ENCODE data around the gene NDUFB8. TPM values are rescaled to one million over a fixed set of nuclear protein-coding genes. Genes with fewer than 3 reads are reported as not detected.
A peak's percentile ranks its signal among the peaks of the same experiment; 100 is the strongest.

Gene NDUFB8
- polyA plus RNA-seq, 1 donor, result 206 TPM

DNA sequence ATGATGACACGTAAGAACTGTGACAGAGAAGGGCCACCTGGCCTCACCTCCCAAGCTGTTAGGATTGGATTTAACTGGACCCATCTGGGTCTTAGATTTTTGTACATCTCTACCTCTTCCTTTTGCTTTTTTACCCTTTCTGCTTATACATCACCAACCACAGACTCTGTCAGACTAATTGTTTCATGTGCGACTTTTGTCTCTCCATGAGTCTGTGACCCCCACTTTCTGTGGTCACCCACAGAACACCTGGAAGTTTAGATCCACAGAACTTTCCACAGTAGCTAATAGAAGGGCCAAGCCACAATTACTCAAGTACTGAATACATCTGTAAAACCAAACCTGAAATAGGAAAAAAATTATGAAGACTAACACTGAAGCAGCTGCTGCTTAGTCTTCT is 33.1 kb downstream of the NDUFB8 start:
- no peak for DNase-seq
- no peaks in the 10 kb centered on the region for H3K27me3 ChIP-seq (ENCODE audit: control insufficient read depth, insufficient read depth, low read length)
- no peaks in the 10 kb centered on the region for H3K4me1 ChIP-seq (ENCODE audit: control insufficient read depth, insufficient read depth, low read length)
- no peak overlapping the region for H3K27ac ChIP-seq (ENCODE audit: low read length)
- no peaks in the 10 kb centered on the region for H3K9me3 ChIP-seq (ENCODE audit: control insufficient read depth, low read depth, low read length)
- H3K4me3 ChIP-seq (ENCODE audit: low read length), result no peak overlapping the region
- peaks cover 46% of the 10 kb centered on the region for H3K36me3 ChIP-seq (ENCODE audit: control insufficient read depth, insufficient read depth, low read length)
- WGBS (ENCODE audit: insufficient coverage, low lambda C conversion rate), result 100% methylated on average over 1 of the region's 2 CpGs

DNA sequence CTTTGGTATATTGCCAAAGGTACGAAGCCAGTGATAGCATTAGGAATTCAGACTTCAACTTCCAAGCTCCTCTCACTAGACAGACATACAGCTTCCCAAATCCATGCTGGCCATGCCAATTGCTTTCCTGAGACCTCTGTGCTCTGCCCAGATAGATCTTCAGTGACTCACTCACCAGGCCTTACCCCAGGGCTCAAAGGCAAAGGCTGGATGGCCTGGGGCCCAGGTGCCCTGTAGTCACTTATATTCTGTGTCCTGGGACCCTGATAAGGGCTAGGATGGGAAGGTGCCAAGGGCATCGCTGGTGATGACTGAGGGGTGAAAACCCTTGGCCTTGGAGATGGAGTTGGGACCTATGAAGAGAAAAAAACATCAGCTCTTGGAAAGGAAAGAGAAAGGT is 39.1 kb downstream of the NDUFB8 start:
- H3K4me3 ChIP-seq (ENCODE audit: low read length), result no peak overlapping the region
- no peak for DNase-seq
- H3K4me1 ChIP-seq (ENCODE audit: control insufficient read depth, insufficient read depth, low read length), result no peaks in the 10 kb centered on the region
- peaks cover 20% of the 10 kb centered on the region for H3K36me3 ChIP-seq (ENCODE audit: control insufficient read depth, insufficient read depth, low read length)
- no peak overlapping the region for H3K27ac ChIP-seq (ENCODE audit: low read length)
- H3K9me3 ChIP-seq (ENCODE audit: control insufficient read depth, low read depth, low read length), result no peaks in the 10 kb centered on the region
- WGBS (ENCODE audit: insufficient coverage, low lambda C conversion rate), result 100% methylated on average over 1 of the region's 2 CpGs
- H3K27me3 ChIP-seq (ENCODE audit: control insufficient read depth, insufficient read depth, low read length), result no peaks in the 10 kb centered on the region

GRCh38 chr10:100489396-100489795 is 40.3 kb downstream of the NDUFB8 start:
- no peak for DNase-seq
- Histone ChIP-seq H3K4me3 (ENCODE audit: low read length) (no peak overlapping the region), H3K27ac (ENCODE audit: low read length) (no peak overlapping the region), H3K27me3 (ENCODE audit: control insufficient read depth, insufficient read depth, low read length) (no peaks in the 10 kb centered on the region), H3K36me3 (ENCODE audit: control insufficient read depth, insufficient read depth, low read length) (peaks cover 20% of the 10 kb centered on the region), H3K9me3 (ENCODE audit: control insufficient read depth, low read depth, low read length) (no peaks in the 10 kb centered on the region), H3K4me1 (ENCODE audit: control insufficient read depth, insufficient read depth, low read length) (no peaks in the 10 kb centered on the region)
- WGBS (ENCODE audit: insufficient coverage, low lambda C conversion rate), result no CpG with 5 or more reads among the region's 5 CpGs

GRCh38 chr10:100487529-100487928 is 42.1 kb downstream of the NDUFB8 start:
- Histone ChIP-seq H3K4me3 (ENCODE audit: low read length) (no peak overlapping the region), H3K27me3 (ENCODE audit: control insufficient read depth, insufficient read depth, low read length) (peaks cover 4% of the 10 kb centered on the region), H3K27ac (ENCODE audit: low read length) (no peak overlapping the region), H3K36me3 (ENCODE audit: control insufficient read depth, insufficient read depth, low read length) (peaks cover 20% of the 10 kb centered on the region), H3K9me3 (ENCODE audit: control insufficient read depth, low read depth, low read length) (no peaks in the 10 kb centered on the region), H3K4me1 (ENCODE audit: control insufficient read depth, insufficient read depth, low read length) (peaks cover 11% of the 10 kb centered on the region)
- no peak for DNase-seq
- 83% methylated on average over 1 of the region's 6 CpGs for WGBS (ENCODE audit: insufficient coverage, low lambda C conversion rate)

DNA sequence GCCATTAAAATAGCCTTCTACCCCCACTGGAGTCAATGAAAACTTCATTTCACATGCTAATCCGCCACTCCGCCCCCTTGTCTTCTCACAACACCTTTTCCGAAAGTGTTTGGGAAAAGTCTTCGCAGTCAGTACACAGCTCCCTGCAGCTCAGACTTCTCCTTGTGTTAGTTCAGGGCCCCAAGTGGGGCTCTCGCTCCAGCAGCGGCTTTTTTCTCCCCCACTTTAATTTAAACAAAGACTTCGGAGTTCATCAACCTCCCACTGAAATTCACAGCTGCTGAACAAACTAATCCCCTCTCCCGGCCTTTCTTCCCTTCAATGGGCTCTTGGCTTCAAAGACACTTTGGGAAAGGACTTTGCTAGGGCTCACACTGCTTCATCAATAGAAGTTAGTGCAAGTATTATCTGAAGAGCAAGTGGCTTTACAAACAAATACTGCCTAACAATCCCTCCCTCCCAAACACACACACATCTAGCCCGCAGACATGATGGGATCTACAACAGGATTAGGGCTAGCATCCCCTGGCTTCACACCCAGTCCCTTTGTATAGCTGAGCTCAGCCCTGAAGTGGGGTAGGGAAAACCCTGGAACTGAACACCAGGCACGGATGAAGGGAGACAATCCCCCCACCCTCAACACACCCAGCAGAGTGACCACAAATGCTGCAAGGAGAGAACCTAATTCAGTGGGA is 43.7 kb downstream of the NDUFB8 start:
- no peak overlapping the region for H3K27ac ChIP-seq (ENCODE audit: low read length)
- DNase-seq, result no peak
- H3K9me3 ChIP-seq (ENCODE audit: control insufficient read depth, low read depth, low read length), result no peaks in the 10 kb centered on the region
- peaks cover 9% of the 10 kb centered on the region for H3K27me3 ChIP-seq (ENCODE audit: control insufficient read depth, insufficient read depth, low read length)
- peaks cover 20% of the 10 kb centered on the region for H3K36me3 ChIP-seq (ENCODE audit: control insufficient read depth, insufficient read depth, low read length)
- H3K4me3 ChIP-seq (ENCODE audit: low read length), result no peak overlapping the region
- peaks cover 20% of the 10 kb centered on the region for H3K4me1 ChIP-seq (ENCODE audit: control insufficient read depth, insufficient read depth, low read length)
- no CpG with 5 or more reads among the region's 10 CpGs for WGBS (ENCODE audit: insufficient coverage, low lambda C conversion rate)

- Histone ChIP-seq H3K27me3 (ENCODE audit: control insufficient read depth, insufficient read depth, low read length) (peaks cover 11% of the 10 kb centered on the region), H3K27ac (ENCODE audit: low read length) (no peak overlapping the region), H3K36me3 (ENCODE audit: control insufficient read depth, insufficient read depth, low read length) (peaks cover 17% of the 10 kb centered on the region), H3K9me3 (ENCODE audit: control insufficient read depth, low read depth, low read length) (no peaks in the 10 kb centered on the region), H3K4me1 (ENCODE audit: control insufficient read depth, insufficient read depth, low read length) (peaks cover 23% of the 10 kb centered on the region), H3K4me3 (ENCODE audit: low read length) (no peak overlapping the region)
- DNase-seq, result no peak
- WGBS (ENCODE audit: insufficient coverage, low lambda C conversion rate), result 0% methylated on average over 1 of the region's 8 CpGs
Observed at GRCh38 chr10:100485366-100485765, 44.3 kb downstream of the NDUFB8 start.

DNA sequence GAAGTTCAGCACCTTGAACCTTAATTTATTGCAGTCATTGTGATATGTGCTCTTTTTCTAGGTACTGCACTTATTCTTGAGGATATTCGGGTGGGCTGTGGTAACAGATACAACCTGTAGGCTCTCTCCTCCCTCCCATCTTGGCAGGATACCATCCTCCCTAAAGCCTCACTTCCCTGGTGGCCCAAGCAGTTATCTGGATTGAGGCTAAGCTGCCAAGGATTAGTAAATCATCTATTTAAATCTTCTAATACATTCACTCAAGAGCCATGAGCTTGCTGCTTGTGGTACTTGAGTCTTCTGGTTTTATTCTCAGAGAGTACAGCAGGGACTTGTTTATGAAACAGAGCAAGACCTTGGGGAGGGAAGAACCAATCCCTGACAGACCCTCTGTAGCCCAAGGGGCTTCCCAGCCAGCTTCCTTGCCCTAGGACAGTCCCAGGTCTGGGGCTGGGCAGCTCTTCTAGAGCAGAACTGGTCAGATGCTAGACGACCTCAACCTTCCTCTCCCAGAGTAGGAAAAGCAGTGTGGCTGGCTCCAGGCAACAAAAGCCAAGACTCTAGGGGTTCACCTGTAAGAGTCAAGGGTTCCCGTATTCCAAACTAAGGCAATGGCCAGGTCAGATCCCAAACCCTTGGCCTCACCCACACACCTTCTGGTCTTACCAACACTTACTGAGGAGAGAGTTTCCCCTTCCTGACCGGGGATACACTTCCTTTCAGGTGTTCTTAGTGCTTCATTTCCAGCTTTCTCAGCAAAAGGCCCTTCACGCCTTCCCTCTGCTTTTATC is 45.6 kb downstream of the NDUFB8 start:
- Histone ChIP-seq H3K4me3 (ENCODE audit: low read length) (no peak overlapping the region), H3K4me1 (ENCODE audit: control insufficient read depth, insufficient read depth, low read length) (peaks cover 33% of the 10 kb centered on the region), H3K9me3 (ENCODE audit: control insufficient read depth, low read depth, low read length) (no peaks in the 10 kb centered on the region), H3K36me3 (ENCODE audit: control insufficient read depth, insufficient read depth, low read length) (peaks cover 12% of the 10 kb centered on the region), H3K27me3 (ENCODE audit: control insufficient read depth, insufficient read depth, low read length) (peaks cover 14% of the 10 kb centered on the region), H3K27ac (ENCODE audit: low read length) (no peak overlapping the region)
- no peak for DNase-seq
- WGBS (ENCODE audit: insufficient coverage, low lambda C conversion rate), result 92% methylated on average over 2 of the region's 5 CpGs

- Histone ChIP-seq H3K4me1 (ENCODE audit: control insufficient read depth, insufficient read depth, low read length) (peaks cover 37% of the 10 kb centered on the region), H3K9me3 (ENCODE audit: control insufficient read depth, low read depth, low read length) (no peaks in the 10 kb centered on the region), H3K27me3 (ENCODE audit: control insufficient read depth, insufficient read depth, low read length) (peaks cover 14% of the 10 kb centered on the region), H3K27ac (ENCODE audit: low read length) (no peak overlapping the region), H3K36me3 (ENCODE audit: control insufficient read depth, insufficient read depth, low read length) (peaks cover 9% of the 10 kb centered on the region), H3K4me3 (ENCODE audit: low read length) (no peak overlapping the region)
- WGBS (ENCODE audit: insufficient coverage, low lambda C conversion rate), result no CpG with 5 or more reads among the region's 5 CpGs
- DNase-seq, result no peak
Observed at GRCh38 chr10:100482834-100483185, 46.9 kb downstream of the NDUFB8 start.

- no CpG with 5 or more reads among the region's 59 CpGs for WGBS (ENCODE audit: insufficient coverage, low lambda C conversion rate)
- H3K27ac ChIP-seq (ENCODE audit: low read length), result no peak overlapping the region
- H3K36me3 ChIP-seq (ENCODE audit: control insufficient read depth, insufficient read depth, low read length), result peaks cover 4% of the 10 kb centered on the region
- H3K9me3 ChIP-seq (ENCODE audit: control insufficient read depth, low read depth, low read length), result no peaks in the 10 kb centered on the region
- peaks cover 14% of the 10 kb centered on the region for H3K27me3 ChIP-seq (ENCODE audit: control insufficient read depth, insufficient read depth, low read length)
- peak; percentile 64 to 83 for DNase-seq
- peaks cover 37% of the 10 kb centered on the region for H3K4me1 ChIP-seq (ENCODE audit: control insufficient read depth, insufficient read depth, low read length)
- peak overlapping the region; percentile 32 for H3K4me3 ChIP-seq (ENCODE audit: low read length)
Observed at GRCh38 chr10:100482181-100482833, 47.4 kb downstream of the NDUFB8 start.

- H3K27ac ChIP-seq (ENCODE audit: low read length), result no peak overlapping the region
- peak overlapping the region; percentile 32 for H3K4me3 ChIP-seq (ENCODE audit: low read length)
- no CpG with 5 or more reads among the region's 19 CpGs for WGBS (ENCODE audit: insufficient coverage, low lambda C conversion rate)
Observed at GRCh38 chr10:100481462-100482081, 48.1 kb downstream of the NDUFB8 start.

More at GRCh38 chr10:100481462-100482081, 48.1 kb downstream of the NDUFB8 start:
- peaks cover 37% of the 10 kb centered on the region for H3K4me1 ChIP-seq (ENCODE audit: control insufficient read depth, insufficient read depth, low read length)
- H3K36me3 ChIP-seq (ENCODE audit: control insufficient read depth, insufficient read depth, low read length), result no peaks in the 10 kb centered on the region
- peak; percentile 80 to 82 for DNase-seq
- H3K9me3 ChIP-seq (ENCODE audit: control insufficient read depth, low read depth, low read length), result no peaks in the 10 kb centered on the region
- peaks cover 14% of the 10 kb centered on the region for H3K27me3 ChIP-seq (ENCODE audit: control insufficient read depth, insufficient read depth, low read length)

All from large intestine (tissue), 3 donors.